WERI-Rb-1 (cell line): ENCODE results near the gene CNOT1.
"Not testable (repeated sequence)": the region's sequence is repeated elsewhere in the genome, so short reads cannot be mapped to it uniquely, and the experiment has no call there.

Experiments
- DNase-seq: peaks from one replicate; pipeline ENCODE4 v3.0.0-alpha.2; 2020
- H3K27ac ChIP-seq: fragments of 250-450 bp; sonication (Bioruptor Pico); 2 replicates; pipeline ENCODE4 v1.5.1; 2020; ENCODE audit warnings: mild to moderate bottlenecking, moderate library complexity
- H3K27me3 ChIP-seq: fragments of 250-450 bp; sonication (Bioruptor Pico); 2 replicates; pipeline ENCODE4 v1.5.1; 2021; ENCODE audit warnings: mild to moderate bottlenecking, low read depth, moderate library complexity; ENCODE audit not compliant: insufficient read depth, severe bottlenecking
- H3K36me3 ChIP-seq: fragments of 250-450 bp; sonication (Bioruptor Pico); 2 replicates; pipeline ENCODE4 v1.5.1; 2020; ENCODE audit warnings: mild to moderate bottlenecking, moderate library complexity
- H3K4me3 ChIP-seq: 2 replicates; pipeline ENCODE4 v1.5.1; 2011; ENCODE audit warnings: low read depth, mild to moderate bottlenecking, control low read depth, low read length
- H3K9me3 ChIP-seq: fragments of 250-450 bp; sonication (Bioruptor Pico); 2 replicates; pipeline ENCODE4 v1.5.1; 2021; ENCODE audit warnings: mild to moderate bottlenecking, moderate library complexity; ENCODE audit not compliant: severe bottlenecking
- TF ChIP-seq, protein P1 (sequence below): IDR thresholded peaks from 2 replicates; pipeline ENCODE4 v1.5.1; 2011; ENCODE audit warnings: low read depth, mild to moderate bottlenecking, control low read depth, inconsistent platforms, low read length

CNOT1 gene

DNA sequence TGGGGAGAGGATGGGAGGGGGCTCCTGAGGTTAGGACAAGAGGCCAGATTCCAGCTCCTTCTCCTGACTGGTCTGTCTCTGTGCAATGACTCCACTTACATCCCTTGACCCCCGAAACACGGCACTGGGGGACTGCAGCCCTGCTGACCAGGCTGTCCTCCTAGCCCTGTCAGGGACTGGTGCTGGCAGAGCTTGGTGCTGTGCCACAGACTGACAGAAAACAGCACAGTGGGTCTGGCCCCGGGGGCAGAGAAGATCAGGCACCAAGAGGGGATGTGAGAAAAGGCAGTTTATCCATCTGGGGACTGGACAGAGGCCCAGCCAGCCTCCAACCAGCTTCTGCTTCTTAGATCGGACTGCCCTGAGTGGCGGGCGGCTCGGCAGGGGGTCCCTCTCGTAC lies 35.6 kb upstream of the CNOT1 start:
- DNase-seq, result no peak
- Histone ChIP-seq H3K36me3 (no peaks in the 10 kb centered on the region; the same call in 1 of the 2 replicates), H3K27ac (peak overlapping the region; percentile 72), H3K4me3 (no peak overlapping the region), H3K9me3 (no peaks in the 10 kb centered on the region), H3K27me3 (no peaks in the 10 kb centered on the region)
- TF ChIP-seq, protein P1, sequence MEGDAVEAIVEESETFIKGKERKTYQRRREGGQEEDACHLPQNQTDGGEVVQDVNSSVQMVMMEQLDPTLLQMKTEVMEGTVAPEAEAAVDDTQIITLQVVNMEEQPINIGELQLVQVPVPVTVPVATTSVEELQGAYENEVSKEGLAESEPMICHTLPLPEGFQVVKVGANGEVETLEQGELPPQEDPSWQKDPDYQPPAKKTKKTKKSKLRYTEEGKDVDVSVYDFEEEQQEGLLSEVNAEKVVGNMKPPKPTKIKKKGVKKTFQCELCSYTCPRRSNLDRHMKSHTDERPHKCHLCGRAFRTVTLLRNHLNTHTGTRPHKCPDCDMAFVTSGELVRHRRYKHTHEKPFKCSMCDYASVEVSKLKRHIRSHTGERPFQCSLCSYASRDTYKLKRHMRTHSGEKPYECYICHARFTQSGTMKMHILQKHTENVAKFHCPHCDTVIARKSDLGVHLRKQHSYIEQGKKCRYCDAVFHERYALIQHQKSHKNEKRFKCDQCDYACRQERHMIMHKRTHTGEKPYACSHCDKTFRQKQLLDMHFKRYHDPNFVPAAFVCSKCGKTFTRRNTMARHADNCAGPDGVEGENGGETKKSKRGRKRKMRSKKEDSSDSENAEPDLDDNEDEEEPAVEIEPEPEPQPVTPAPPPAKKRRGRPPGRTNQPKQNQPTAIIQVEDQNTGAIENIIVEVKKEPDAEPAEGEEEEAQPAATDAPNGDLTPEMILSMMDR, result no peak

DNA sequence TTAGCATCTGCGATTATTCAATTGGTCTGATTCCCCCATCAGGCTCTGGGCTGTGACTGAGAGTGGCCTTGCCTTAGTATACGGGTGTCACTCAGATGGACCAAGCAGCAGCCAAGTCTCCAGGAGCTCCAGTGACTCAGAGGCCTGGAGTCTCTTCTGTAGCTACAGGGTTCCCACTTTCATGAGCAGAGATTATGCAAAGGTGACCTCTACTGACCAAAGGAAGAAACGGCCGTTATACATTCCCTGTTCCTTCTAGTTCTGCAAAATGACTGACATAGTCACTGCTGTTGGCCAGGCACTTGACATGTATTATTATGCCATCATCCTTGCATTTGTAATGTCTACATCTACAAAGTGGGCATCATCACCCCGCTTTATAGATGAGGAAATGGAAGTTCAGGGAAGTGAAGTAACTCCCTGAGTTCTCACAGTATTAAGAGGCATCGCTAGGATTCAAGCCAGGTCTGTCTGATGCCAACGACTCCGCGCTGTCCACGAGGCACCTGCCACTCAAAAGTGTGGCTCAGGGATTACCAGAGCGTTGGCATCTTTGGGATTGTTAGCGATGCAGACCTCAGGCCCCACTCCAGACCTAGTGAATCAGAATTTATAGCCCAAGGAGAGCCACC lies 31.7 kb upstream of the CNOT1 start:
- no peaks in the 10 kb centered on the region for H3K9me3 ChIP-seq

DNA sequence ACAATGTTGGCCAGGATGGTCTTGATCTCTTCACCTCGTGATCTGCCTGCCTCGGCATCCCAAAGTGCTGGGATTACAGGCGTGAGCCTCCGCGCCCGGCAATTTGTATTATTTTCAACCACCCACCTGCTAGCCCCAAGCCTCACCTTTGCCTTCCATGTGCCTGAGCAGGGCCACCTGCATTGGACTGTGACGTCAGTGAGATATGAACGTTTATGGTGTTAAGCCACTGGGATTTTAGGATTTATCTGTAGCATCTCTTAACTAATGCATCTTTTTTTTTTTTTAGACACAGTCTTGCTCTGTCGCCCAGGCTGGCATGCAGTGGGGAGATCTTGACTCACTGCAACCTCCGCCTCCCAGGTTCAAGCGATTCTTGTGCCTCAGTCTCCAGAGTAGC lies 30.3 kb upstream of the CNOT1 start:
- H3K9me3 ChIP-seq, H3K36me3 ChIP-seq, H3K27me3 ChIP-seq, H3K27ac ChIP-seq, DNase-seq, H3K4me3 ChIP-seq: not testable (repeated sequence)

More for the DNA sequence above, 31.7 kb upstream of the CNOT1 start:
- TF ChIP-seq, protein P1, result peak; percentile 75
- H3K36me3 ChIP-seq, result no peaks in the 10 kb centered on the region
- no peak overlapping the region for H3K4me3 ChIP-seq
- DNase-seq, result peak; percentile 60
- H3K27me3 ChIP-seq, result no peaks in the 10 kb centered on the region
- H3K27ac ChIP-seq, result no peak overlapping the region

DNA sequence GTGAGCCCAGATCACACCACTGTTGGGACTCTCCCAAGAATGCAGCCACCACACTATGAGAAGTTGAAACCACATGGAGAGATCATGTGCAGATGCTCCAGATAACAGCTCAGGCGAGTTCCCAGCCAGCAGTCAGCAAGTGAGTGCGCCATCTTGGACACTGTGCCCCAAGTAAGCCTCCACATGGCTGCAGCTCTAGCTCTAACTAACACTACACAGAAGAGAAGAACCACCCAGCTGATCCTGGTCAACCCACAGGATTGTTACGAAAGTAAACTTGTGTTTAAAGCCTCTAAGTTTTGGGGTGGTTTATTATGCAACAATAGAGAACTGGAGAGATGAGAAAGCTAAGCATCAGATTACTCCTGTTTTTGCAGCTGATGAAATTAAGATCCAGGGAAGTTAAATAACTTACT lies 29.2 kb upstream of the CNOT1 start:
- H3K27ac ChIP-seq, result no peak overlapping the region
- no peaks in the 10 kb centered on the region for H3K27me3 ChIP-seq
- DNase-seq, result no peak
- H3K9me3 ChIP-seq, result no peaks in the 10 kb centered on the region
- H3K4me3 ChIP-seq, result no peak overlapping the region
- no peaks in the 10 kb centered on the region for H3K36me3 ChIP-seq
- TF ChIP-seq, protein P1, result no peak

DNA sequence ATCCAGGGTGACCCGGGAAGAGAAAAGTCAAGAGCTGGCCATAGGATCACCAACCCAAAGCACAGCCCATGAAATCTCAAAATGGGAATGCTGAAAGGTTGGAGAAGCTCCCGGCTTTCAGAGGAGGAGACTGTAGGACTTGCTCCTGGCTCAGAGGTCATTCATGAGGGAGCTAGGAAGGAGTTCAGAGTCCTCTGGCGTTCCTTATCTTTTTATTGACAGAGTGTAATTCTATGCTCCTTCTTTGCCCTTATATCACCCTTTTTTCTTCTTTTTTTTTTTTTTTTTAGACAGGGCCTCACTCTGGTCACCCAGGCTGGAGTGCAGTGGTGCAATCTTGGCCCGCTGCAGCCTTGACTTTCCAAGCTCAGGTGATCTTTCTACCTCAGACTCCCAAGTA lies 27.3 kb upstream of the CNOT1 start:
- Histone ChIP-seq H3K9me3 (no peaks in the 10 kb centered on the region), H3K27me3 (no peaks in the 10 kb centered on the region), H3K27ac (no peak overlapping the region), H3K4me3 (no peak overlapping the region), H3K36me3 (no peaks in the 10 kb centered on the region)
- no peak for DNase-seq
- TF ChIP-seq, protein P1, result no peak

DNA sequence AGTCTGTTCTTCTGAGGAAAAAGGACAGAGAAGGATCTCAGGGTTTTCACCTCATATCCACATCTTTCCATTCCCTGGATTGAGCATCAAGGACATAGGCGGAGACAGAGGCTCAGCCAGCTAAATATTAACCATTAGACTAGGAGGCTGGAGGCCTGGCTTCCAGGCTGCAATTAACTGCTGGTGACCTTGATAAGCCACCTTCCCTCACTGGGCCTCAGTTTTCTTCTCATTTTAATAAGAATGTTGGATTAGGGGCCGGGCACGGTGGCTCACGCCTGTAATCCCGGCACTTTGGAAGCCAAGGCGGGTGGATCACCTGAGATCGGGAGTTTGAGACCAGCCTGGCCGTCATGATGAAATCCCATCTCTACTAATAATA lies 25.6 kb upstream of the CNOT1 start:
- H3K27ac ChIP-seq, result no peak overlapping the region; the same call in 1 of the 2 replicates
- H3K4me3 ChIP-seq, result no peak overlapping the region
- no peaks in the 10 kb centered on the region for H3K9me3 ChIP-seq
- H3K36me3 ChIP-seq, result no peaks in the 10 kb centered on the region
- H3K27me3 ChIP-seq, result no peaks in the 10 kb centered on the region
- TF ChIP-seq, protein P1, result no peak
- DNase-seq, result peak; percentile 31
